Spleen (tissue), 7 donors: Measurements from ENCODE around the gene OR5T3.

ENCODE experiments used
- CTCF ChIP-seq, 11 experiments: fragments of 200-600 bp in 7 of 11; fragments of 450-650 bp in 4 of 11; sonication (generic) in 4 of 11; IDR thresholded peaks in 8 of 11; conservative IDR thresholded peaks in 3 of 11; 1 replicate in 7 of 11; 2 replicates in 4 of 11; pipeline versions ENCODE4 v1.4.0 to v1.8.0; 2016 to 2021; ENCODE audit warnings: antibody characterized with exemption in 11 of 11, inconsistent platforms in 4 of 11, mild to moderate bottlenecking in 1 of 11
- POLR2A ChIP-seq, 3 donors: fragments of 450-650 bp; IDR thresholded peaks; one replicate each; pipeline ENCODE4 v1.5.1; 2017; ENCODE audit warnings: antibody characterized with exemption in 3 of 3, mild to moderate bottlenecking in 1 of 3
- POLR2AphosphoS5 ChIP-seq, 3 donors: sonication (generic); formaldehyde crosslinking; IDR thresholded peaks; one replicate each; pipeline ENCODE4 v1.5.1; 2017; ENCODE audit warnings: antibody characterized with exemption in 3 of 3
- donor health status: DM: no; HTN: no; CAD: no; lungs with moderate emphysema.
- donor health status: DM: no; HTN: no; CAD: no.
- donor health status: DM: no; HTN: no; CAD: no.

GRCh38 chr11:56251954-56252353 is at the start of gene OR5T3:
- TF ChIP-seq POLR2AphosphoS5 (IDR thresholded peaks at IDR 0.05) (no peak), CTCF (IDR thresholded peaks at IDR 0.05 in 8 of 11, conservative IDR thresholded peaks at IDR 0.05 in 3 of 11) (no peak), POLR2A (IDR thresholded peaks at IDR 0.05) (no peak)
